Ovary (tissue), 9 donors: Measurements from ENCODE around the gene RNF187. TPM values are rescaled to one million over a fixed set of nuclear protein-coding genes. Genes with fewer than 3 reads are reported as not detected.
"Not testable (repeated sequence)": the region's sequence is repeated elsewhere in the genome, so short reads cannot be mapped to it uniquely, and the experiment has no call there.

Source experiments
- DNase-seq, 5 donors: peaks; one replicate each; pipeline ENCODE4 v3.0.0-alpha.2; 2019 to 2020
- H3K27ac ChIP-seq, 2 donors: fragments of 200-600 bp; one replicate each; pipeline versions ENCODE4 v1.5.1 to v1.8.0; 2019 to 2022
- H3K27me3 ChIP-seq: fragments of 200-600 bp; one replicate; pipeline ENCODE4 v1.8.0; 2022
- H3K36me3 ChIP-seq: fragments of 200-600 bp; sonication (generic); one replicate; pipeline ENCODE4 v1.5.1; 2019
- H3K4me1 ChIP-seq: one replicate; pipeline ENCODE4 v1.8.1; 2013; ENCODE audit warnings: mild to moderate bottlenecking, moderate library complexity; ENCODE audit not compliant: insufficient read depth
- H3K4me3 ChIP-seq: fragments of 200-600 bp; sonication (generic); one replicate; pipeline ENCODE4 v1.5.1; 2017
- H3K9me3 ChIP-seq, 2 donors: fragments of 200-600 bp in 1 of 2; sonication (generic) in 1 of 2; one replicate each; pipeline versions ENCODE4 v1.5.1 to v1.8.1; 2013 to 2019; ENCODE audit warnings: mild to moderate bottlenecking in 1 of 2, moderate library complexity in 1 of 2
- EP300 ChIP-seq: sonication (generic); formaldehyde crosslinking; IDR thresholded peaks from one replicate; pipeline ENCODE4 v1.6.1; 2017; ENCODE audit warnings: antibody characterized with exemption
- POLR2A ChIP-seq: fragments of 450-650 bp; IDR thresholded peaks from one replicate; pipeline ENCODE4 v1.6.1; 2017; ENCODE audit warnings: antibody characterized with exemption, mild to moderate bottlenecking, moderate library complexity
- WGBS, 3 donors: extraction: QIAGEN DNeasy Blood & Tissue Kit in 1 of 3; methylation state at CpG; one replicate each; pipeline versions ENCODE4 v1.1.5 to v1.1.7; 2013 to 2017; 5-methylcytosine and 5-hydroxymethylcytosine counted together
- intact Hi-C, 4 donors: fragments of 100-400 bp; cut with DNase I; formaldehyde crosslinking; loops; one replicate each; pipeline versions ENCODE4 v1.11.0 to v1.15.1; 2022 to 2023
- polyA plus RNA-seq, 2 donors: library from polyadenylated mRNA; stranded (reverse); fragments of 200-250 nt in 1 of 2; fragments of 350-450 nt in 1 of 2; fragmentation: Illumina TruSeq in 1 of 2; extraction: RNeasy Lipid Tissue Mini Kit (QIAGEN cat#74804) in 1 of 2; gene quantifications; one replicate each; pipeline ENCODE4 v1.2.3, GENCODE V29; 2013 to 2014
- total RNA-seq, 7 donors: library from RNA; depleted of rRNA in 2 of 7; stranded (reverse); fragments of >200 nt in 2 of 7; fragmentation: NEBNext Ultra II Directional in 3 of 7; extraction: Animal tissue kit (Norgen Biotek cat#: 25700) in 3 of 7; gene quantifications; one replicate each; pipeline versions ENCODE4 v1.1.0 to v1.2.4, GENCODE V29; 2016 to 2023
- TF ChIP-seq, protein P1 (sequence below), 3 donors: fragments of 450-650 bp in 2 of 3; fragments of 200-600 bp in 1 of 3; IDR thresholded peaks; one replicate each; pipeline versions ENCODE4 v1.5.1 to v1.8.0; 2016 to 2022; ENCODE audit warnings: antibody characterized with exemption in 3 of 3, mild to moderate bottlenecking in 1 of 3
- donor health status: DM: no; HTN: no; CAD: no; lungs with moderate emphysema.
- donor health status: DM: no; HTN: no; CAD: no.
- donor health status: Bipolar disorder and iron deficiency.
- donor health status: DM: yes; HTN: yes; CAD: no.
- donor health status: DM: no; HTN: no; CAD: no.
- donor health status: DM: yes; HTN: yes; CAD: no.

The RNF187 gene
- total and polyA plus RNA-seq, 9 donors: 32.2 to 165 (median 109) TPM

- no peaks in the 10 kb centered on the region for H3K9me3 ChIP-seq
- DNase-seq: no peak
- H3K4me3 ChIP-seq: no peak overlapping the region
- no peak overlapping the region for H3K27ac ChIP-seq
- intact Hi-C loops: no loop called here
- TF ChIP-seq POLR2A: no peak
- peaks cover 8% of the 10 kb centered on the region for H3K27me3 ChIP-seq
- peaks cover 2% of the 10 kb centered on the region for H3K4me1 ChIP-seq
- no peaks in the 10 kb centered on the region for H3K36me3 ChIP-seq
- WGBS, 3 donors: 8 to 17% (median 13%) methylated on average over 13 of the region's 13 CpGs
Measured at GRCh38 chr1:228465141-228465540, 22.0 kb upstream of the RNF187 start.

DNA sequence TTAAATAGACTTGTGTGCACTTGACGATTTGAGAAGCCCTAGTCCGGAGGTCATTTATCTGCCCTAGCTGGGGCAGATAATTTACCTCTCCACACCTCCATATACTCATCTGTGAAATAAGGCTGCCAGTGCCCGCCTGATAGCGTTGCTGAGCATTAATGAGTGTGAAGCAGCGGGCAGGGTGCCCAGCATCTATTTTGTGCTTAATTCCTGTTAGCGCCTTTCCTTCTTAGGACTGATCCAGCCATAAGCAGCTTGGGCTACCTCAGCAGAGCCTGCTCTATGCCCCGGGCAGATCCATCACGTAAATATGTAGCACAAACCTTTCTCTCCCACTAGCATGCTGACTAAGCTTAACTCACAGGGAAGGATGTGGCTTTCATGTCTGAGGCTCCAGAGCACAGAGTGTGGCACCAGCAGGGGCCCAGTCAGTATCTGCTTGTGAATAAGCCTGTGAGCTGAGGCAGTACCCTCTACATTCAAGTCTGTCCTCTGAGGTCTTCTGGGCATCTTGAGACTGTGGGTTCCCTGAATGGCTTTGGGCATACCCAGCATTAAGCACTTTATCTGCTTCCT lies 21.5 kb upstream of the RNF187 start:
- Histone ChIP-seq H3K36me3 (no peaks in the 10 kb centered on the region), H3K9me3 (no peaks in the 10 kb centered on the region), H3K27ac (no peak overlapping the region), H3K4me3 (no peak overlapping the region), H3K4me1 (peaks cover 2% of the 10 kb centered on the region), H3K27me3 (peaks cover 8% of the 10 kb centered on the region)
- no peak for DNase-seq
- WGBS, 3 donors: 51 to 59% (median 53%) methylated on average over 8 of the region's 8 CpGs
- TF ChIP-seq EP300 (no peak), POLR2A (no peak)
- TF ChIP-seq, protein P1, sequence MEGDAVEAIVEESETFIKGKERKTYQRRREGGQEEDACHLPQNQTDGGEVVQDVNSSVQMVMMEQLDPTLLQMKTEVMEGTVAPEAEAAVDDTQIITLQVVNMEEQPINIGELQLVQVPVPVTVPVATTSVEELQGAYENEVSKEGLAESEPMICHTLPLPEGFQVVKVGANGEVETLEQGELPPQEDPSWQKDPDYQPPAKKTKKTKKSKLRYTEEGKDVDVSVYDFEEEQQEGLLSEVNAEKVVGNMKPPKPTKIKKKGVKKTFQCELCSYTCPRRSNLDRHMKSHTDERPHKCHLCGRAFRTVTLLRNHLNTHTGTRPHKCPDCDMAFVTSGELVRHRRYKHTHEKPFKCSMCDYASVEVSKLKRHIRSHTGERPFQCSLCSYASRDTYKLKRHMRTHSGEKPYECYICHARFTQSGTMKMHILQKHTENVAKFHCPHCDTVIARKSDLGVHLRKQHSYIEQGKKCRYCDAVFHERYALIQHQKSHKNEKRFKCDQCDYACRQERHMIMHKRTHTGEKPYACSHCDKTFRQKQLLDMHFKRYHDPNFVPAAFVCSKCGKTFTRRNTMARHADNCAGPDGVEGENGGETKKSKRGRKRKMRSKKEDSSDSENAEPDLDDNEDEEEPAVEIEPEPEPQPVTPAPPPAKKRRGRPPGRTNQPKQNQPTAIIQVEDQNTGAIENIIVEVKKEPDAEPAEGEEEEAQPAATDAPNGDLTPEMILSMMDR (IDR thresholded peaks at IDR 0.05): no peak
- intact Hi-C loops: no loop called here

DNA sequence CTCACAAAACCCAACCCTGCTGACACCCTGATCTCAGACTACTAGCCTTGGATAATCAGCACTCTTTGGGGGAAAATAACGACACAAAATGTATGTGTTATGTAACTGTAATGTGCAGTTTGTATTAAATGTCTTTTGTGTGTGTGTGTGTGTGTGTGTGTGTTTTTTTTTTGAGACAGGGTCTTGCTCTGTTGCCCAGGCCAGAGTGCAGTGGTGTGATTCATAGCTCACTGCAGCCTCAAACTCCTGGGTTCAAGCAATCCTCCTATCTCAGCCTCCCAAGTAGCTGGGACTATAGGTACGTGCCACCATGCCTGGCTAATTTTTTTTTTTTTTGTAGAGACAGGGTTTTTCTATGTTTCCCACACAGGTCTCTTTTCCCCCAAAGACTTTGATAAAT lies 19.0 kb upstream of the RNF187 start:
- H3K9me3 ChIP-seq, H3K27me3 ChIP-seq, H3K4me1 ChIP-seq, H3K27ac ChIP-seq, H3K4me3 ChIP-seq, DNase-seq, H3K36me3 ChIP-seq, intact Hi-C loops: not testable (repeated sequence)
- 58 to 71% (median 58%) methylated on average over 2 of the region's 2 CpGs for WGBS, 3 donors

DNA sequence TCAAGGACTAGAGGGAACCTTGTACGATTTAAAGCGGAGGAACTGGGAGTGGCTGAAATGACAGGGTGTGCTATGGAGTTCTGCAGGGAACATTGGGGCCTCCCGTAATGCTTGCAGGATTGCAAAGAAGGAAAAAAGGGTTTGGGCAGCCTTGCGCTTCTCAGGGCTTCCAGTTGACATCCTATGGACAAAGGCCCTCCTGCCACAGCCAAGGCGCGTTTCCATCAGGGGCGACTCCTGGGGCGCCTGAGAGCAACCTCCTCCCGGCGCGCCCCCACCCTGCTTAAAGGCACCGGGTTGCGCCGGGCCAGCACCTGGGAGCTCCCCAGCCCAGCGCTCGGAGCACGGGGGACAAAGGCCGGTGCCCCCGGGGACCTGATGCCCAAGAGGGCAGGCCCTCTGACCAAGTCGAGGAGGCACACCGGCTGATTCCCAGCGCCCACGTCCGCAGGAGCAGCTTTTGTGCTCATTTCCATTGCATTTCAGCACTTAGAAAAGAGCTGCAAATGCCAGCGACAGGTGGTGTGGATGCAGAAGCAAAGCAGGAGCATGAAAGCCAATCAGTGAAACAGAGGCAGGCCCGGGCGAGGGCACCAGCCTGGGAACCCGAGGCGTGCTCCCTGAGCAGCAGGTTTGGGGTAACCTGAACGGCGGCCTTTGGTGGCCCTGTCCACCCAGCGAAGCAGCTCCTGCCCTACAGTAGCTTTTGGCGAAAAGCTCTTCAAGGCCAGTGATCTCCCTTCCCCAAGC lies 17.6 kb upstream of the RNF187 start:
- H3K27me3 ChIP-seq: peaks cover 5% of the 10 kb centered on the region
- intact Hi-C loops: no loop called here
- no peaks in the 10 kb centered on the region for H3K9me3 ChIP-seq
- no peaks in the 10 kb centered on the region for H3K36me3 ChIP-seq
- WGBS, 3 donors: 8 to 14% (median 14%) methylated on average over 31 to 33 of the region's 33 CpGs
- TF ChIP-seq POLR2A: no peak
- TF ChIP-seq EP300: no peak
- TF ChIP-seq, protein P1 (IDR thresholded peaks at IDR 0.05): no peak
- H3K4me3 ChIP-seq: no peak overlapping the region
- DNase-seq: no peak
- H3K27ac ChIP-seq: no peak overlapping the region
- no peaks in the 10 kb centered on the region for H3K4me1 ChIP-seq

- Histone ChIP-seq H3K4me3 (no peak overlapping the region), H3K27me3 (peaks cover 5% of the 10 kb centered on the region), H3K27ac (no peak overlapping the region), H3K9me3 (no peaks in the 10 kb centered on the region), H3K4me1 (no peaks in the 10 kb centered on the region), H3K36me3 (no peaks in the 10 kb centered on the region)
- WGBS, 3 donors: 54 to 80% (median 73%) methylated on average over 37 of the region's 37 CpGs
- no peak for DNase-seq
- TF ChIP-seq, protein P1 (IDR thresholded peaks at IDR 0.05): no peak
- TF ChIP-seq EP300: no peak
- intact Hi-C loops: no loop called here
Measured at GRCh38 chr1:228471154-228471761, 15.9 kb upstream of the RNF187 start.
